Neural crest cell (in vitro differentiated cells): ENCODE measurements around the gene GREM2. TPM values are rescaled to one million over a fixed set of nuclear protein-coding genes. Genes with fewer than 3 reads are reported as not detected.

Experiments
- DNase-seq: peaks from one replicate; pipeline ENCODE4 v3.0.0; 2021; ENCODE audit warnings: low read depth, mixed read lengths, low spot score
- H3K27ac Mint-ChIP-seq: one replicate; pipeline ENCODE4 v1.8.0; 2021; ENCODE audit warnings: mild to moderate bottlenecking, mixed read lengths; ENCODE audit not compliant: unreplicated experiment
- H3K27me3 Mint-ChIP-seq: 2 replicates; pipeline ENCODE4 v1.8.0; 2021; ENCODE audit warnings: low read depth, mild to moderate bottlenecking, mixed read lengths
- H3K36me3 Mint-ChIP-seq: 2 replicates; pipeline ENCODE4 v1.8.0; 2021; ENCODE audit warnings: low read depth, mild to moderate bottlenecking, mixed read lengths
- H3K4me1 Mint-ChIP-seq: 2 replicates; pipeline ENCODE4 v1.8.0; 2021; ENCODE audit warnings: mixed read lengths
- H3K4me3 Mint-ChIP-seq: one replicate; pipeline ENCODE4 v1.8.0; 2021; ENCODE audit warnings: mild to moderate bottlenecking, mixed read lengths
- H3K9me3 Mint-ChIP-seq: 2 replicates; pipeline ENCODE4 v1.8.0; 2021; ENCODE audit warnings: mixed read lengths
- CTCF ChIP-seq: fragments of 200-600 bp; sonication (generic); conservative IDR thresholded peaks from 2 replicates; pipeline ENCODE4 v1.5.0; 2021; ENCODE audit warnings: antibody characterized with exemption, mild to moderate bottlenecking
- total RNA-seq: library from RNA; stranded (reverse); gene quantifications from 2 replicates; pipeline ENCODE4 v1.2.1, GENCODE V29; 2021

GREM2 gene
- total RNA-seq, 1 donor from 2014 or later, result 2.3 TPM

- H3K36me3 Mint-ChIP-seq, result no peaks in the 10 kb centered on the region
- H3K4me1 Mint-ChIP-seq, result peaks cover 6% of the 10 kb centered on the region
- H3K4me3 Mint-ChIP-seq, result no peak overlapping the region
- H3K9me3 Mint-ChIP-seq, result no peaks in the 10 kb centered on the region
- no peak for DNase-seq
- no peak for TF ChIP-seq CTCF
- H3K27ac Mint-ChIP-seq, result no peak overlapping the region
- H3K27me3 Mint-ChIP-seq, result no peaks in the 10 kb centered on the region
Measured at GRCh38 chr1:240650877-240651276, 38.9 kb upstream of the GREM2 start.

GRCh38 chr1:240649733-240650721 lies 38.1 kb upstream of the GREM2 start:
- Mint-ChIP-seq H3K4me1 (peaks cover 6% of the 10 kb centered on the region), H3K36me3 (no peaks in the 10 kb centered on the region), H3K27ac (no peak overlapping the region), H3K4me3 (no peak overlapping the region), H3K27me3 (no peaks in the 10 kb centered on the region), H3K9me3 (no peaks in the 10 kb centered on the region)
- no peak for TF ChIP-seq CTCF
- no peak for DNase-seq

GRCh38 chr1:240646571-240647240 lies 34.8 kb upstream of the GREM2 start:
- Mint-ChIP-seq H3K36me3 (no peaks in the 10 kb centered on the region), H3K4me1 (no peaks in the 10 kb centered on the region), H3K4me3 (no peak overlapping the region), H3K27ac (peak overlapping the region; percentile 43), H3K9me3 (no peaks in the 10 kb centered on the region), H3K27me3 (no peaks in the 10 kb centered on the region)
- no peak for TF ChIP-seq CTCF
- no peak for DNase-seq

- no peaks in the 10 kb centered on the region for H3K4me1 Mint-ChIP-seq
- H3K27me3 Mint-ChIP-seq, result no peaks in the 10 kb centered on the region
Measured at GRCh38 chr1:240644732-240645131, 32.8 kb upstream of the GREM2 start.

More at GRCh38 chr1:240644732-240645131, 32.8 kb upstream of the GREM2 start:
- Mint-ChIP-seq H3K4me3 (no peak overlapping the region), H3K36me3 (no peaks in the 10 kb centered on the region), H3K27ac (no peak overlapping the region), H3K9me3 (no peaks in the 10 kb centered on the region)
- no peak for DNase-seq
- no peak for TF ChIP-seq CTCF
